ENCODE results near the gene TAOK1.

DNA sequence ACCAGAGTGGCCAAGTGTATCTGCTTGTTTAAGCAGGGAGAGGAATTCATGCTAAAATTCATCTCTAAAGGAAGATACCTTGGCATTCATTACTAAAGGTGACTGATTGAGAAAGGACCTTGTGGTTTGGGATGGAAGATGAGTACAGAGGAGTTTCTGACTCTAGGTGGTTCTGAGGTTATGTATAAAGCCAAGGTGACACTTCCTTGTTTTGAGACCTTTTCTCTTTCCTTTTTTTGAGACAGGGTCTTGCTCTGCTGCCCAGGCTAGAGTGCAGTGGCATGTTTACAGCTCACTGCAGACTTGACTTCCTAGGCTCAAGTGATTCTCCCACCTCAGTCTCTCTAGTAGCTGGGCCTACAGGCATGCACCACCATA is 167.6 kb downstream of the TAOK1 start:
- TF ChIP-seq POLR2A (IDR thresholded peaks at IDR 0.05) = no peak
- TF ChIP-seq, protein P1, sequence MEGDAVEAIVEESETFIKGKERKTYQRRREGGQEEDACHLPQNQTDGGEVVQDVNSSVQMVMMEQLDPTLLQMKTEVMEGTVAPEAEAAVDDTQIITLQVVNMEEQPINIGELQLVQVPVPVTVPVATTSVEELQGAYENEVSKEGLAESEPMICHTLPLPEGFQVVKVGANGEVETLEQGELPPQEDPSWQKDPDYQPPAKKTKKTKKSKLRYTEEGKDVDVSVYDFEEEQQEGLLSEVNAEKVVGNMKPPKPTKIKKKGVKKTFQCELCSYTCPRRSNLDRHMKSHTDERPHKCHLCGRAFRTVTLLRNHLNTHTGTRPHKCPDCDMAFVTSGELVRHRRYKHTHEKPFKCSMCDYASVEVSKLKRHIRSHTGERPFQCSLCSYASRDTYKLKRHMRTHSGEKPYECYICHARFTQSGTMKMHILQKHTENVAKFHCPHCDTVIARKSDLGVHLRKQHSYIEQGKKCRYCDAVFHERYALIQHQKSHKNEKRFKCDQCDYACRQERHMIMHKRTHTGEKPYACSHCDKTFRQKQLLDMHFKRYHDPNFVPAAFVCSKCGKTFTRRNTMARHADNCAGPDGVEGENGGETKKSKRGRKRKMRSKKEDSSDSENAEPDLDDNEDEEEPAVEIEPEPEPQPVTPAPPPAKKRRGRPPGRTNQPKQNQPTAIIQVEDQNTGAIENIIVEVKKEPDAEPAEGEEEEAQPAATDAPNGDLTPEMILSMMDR (IDR thresholded peaks at IDR 0.05) = no peak
